K562 (cell line): ENCODE measurements around the gene NPPC. TPM values are rescaled to one million over a fixed set of nuclear protein-coding genes. Genes with fewer than 3 reads are reported as not detected.

Experiments used
- CTBP1 ChIP-seq: fragments of 450-650 bp; IDR thresholded peaks from 2 replicates; pipeline ENCODE4 v1.6.1; 2016; ENCODE audit warnings: borderline replicate concordance
- REST ChIP-seq, 2 experiments: fragments of 450-650 bp; formaldehyde crosslinking in 1 of 2; IDR thresholded peaks; 2 replicates each; pipeline versions ENCODE4 v1.4.0 to v1.6.1; 2014 to 2020; ENCODE audit warnings: mild to moderate bottlenecking in 2 of 2, borderline replicate concordance in 1 of 2, low read depth in 1 of 2
- SMC3 ChIP-seq: conservative IDR thresholded peaks from 2 replicates; pipeline ENCODE4 v1.6.1; 2011; ENCODE audit warnings: low read depth, low read length, improper control_type of control experiment; ENCODE audit not compliant: insufficient read depth
- SPI1 ChIP-seq: IDR thresholded peaks from 2 replicates; pipeline ENCODE4 v1.6.1; 2011; ENCODE audit warnings: low read depth, low read length, control low read depth, borderline replicate concordance
- TEAD1 ChIP-seq, 2 experiments: fragments of 450-650 bp in 1 of 2; sonication (generic) in 1 of 2; formaldehyde crosslinking; IDR thresholded peaks; 2 replicates each; pipeline versions ENCODE4 v1.4.0 to v1.8.0; 2020 to 2022; ENCODE audit warnings: mild to moderate bottlenecking in 2 of 2, missing genetic modification reagents in 1 of 2
- TSHZ1 ChIP-seq: fragments of 250-450 bp; sonication (Bioruptor Pico); IDR thresholded peaks from 2 replicates; pipeline ENCODE4 v1.4.0; 2020; ENCODE audit warnings: mild to moderate bottlenecking, moderate library complexity
- XRCC5 ChIP-seq: fragments of 200-400 bp; formaldehyde crosslinking; IDR thresholded peaks from 2 replicates; pipeline ENCODE4 v1.6.1; 2017; ENCODE audit warnings: low read depth, mild to moderate bottlenecking, low read length
- polyA plus RNA-seq, 8 experiments: library from polyadenylated mRNA; depleted of rRNA in 4 of 8; stranded (reverse) in 5 of 8; unstranded in 3 of 8; fragments of >200 nt; fragmentation: Nextera tagmentation in 2 of 8; fragmentation: Illumina TruSeq in 1 of 8; extraction: Ambion mirVana in 2 of 8; extraction: Trizol in 1 of 8; gene quantifications; 2 replicates each; pipeline versions ENCODE4 v1.2.1 to v1.2.3, GENCODE V29; 2011 to 2014; ENCODE audit warnings: inconsistent platforms in 1 of 8, missing spikeins in 1 of 8
- total RNA-seq, 7 experiments: library from RNA; depleted of rRNA in 6 of 7; stranded (reverse); fragments of >200 nt in 6 of 7; fragmentation: Illumina TruSeq in 2 of 7; extraction: Trizol in 2 of 7; gene quantifications; 2 replicates each; pipeline versions ENCODE4 v1.2.1 to v1.2.3, GENCODE V29; 2011 to 2021; ENCODE audit warnings: low replicate concordance in 1 of 7
- TF ChIP-seq, protein P1 (sequence below), 2 experiments: IDR thresholded peaks; 2 replicates each; pipeline ENCODE4 v1.6.1; 2012; ENCODE audit warnings: improper control_type of control experiment in 2 of 2, low read depth in 2 of 2, low read length in 2 of 2, borderline replicate concordance in 1 of 2
- TF ChIP-seq, protein P2 (sequence below): IDR thresholded peaks from 2 replicates; pipeline ENCODE4 v1.6.1; 2011; ENCODE audit warnings: borderline replicate concordance, low read depth, mild to moderate bottlenecking, moderate library complexity, low read length; ENCODE audit not compliant: insufficient read depth, poor library complexity, severe bottlenecking

NPPC gene
- total and polyA plus RNA-seq, 9 of the 15 experiments (the other 6 are each of a cell fraction or from before 2014, with no cell fraction given), result not detected

GRCh38 chr2:231900486-231900942 lies 25.7 kb downstream of the NPPC start (continued):
- TF ChIP-seq REST (IDR thresholded peaks at IDR 0.05; ENCODE audit: borderline replicate concordance) (peak; percentile 47; the same call in 1 of the 2 replicates), REST (CRISPR knock-in tag; IDR thresholded peaks at IDR 0.05; ENCODE audit: low read depth) (no peak), XRCC5 (0 out of 2 replicates have a peak, but pooled peaks have one; percentile 47), SPI1 (peak; percentile 68; the same call in 1 of the 2 replicates), CTBP1 (peak; percentile 28; the same call in 1 of the 2 replicates), SMC3 (peak; percentile 80), TSHZ1 (CRISPR knock-in tag) (no peak), TEAD1 (CRISPR knock-in tag; IDR thresholded peaks at IDR 0.05) (0 out of 4 replicates have a peak, but pooled peaks of 1 of the 2 experiments have one; percentile 41)
- TF ChIP-seq, protein P1, sequence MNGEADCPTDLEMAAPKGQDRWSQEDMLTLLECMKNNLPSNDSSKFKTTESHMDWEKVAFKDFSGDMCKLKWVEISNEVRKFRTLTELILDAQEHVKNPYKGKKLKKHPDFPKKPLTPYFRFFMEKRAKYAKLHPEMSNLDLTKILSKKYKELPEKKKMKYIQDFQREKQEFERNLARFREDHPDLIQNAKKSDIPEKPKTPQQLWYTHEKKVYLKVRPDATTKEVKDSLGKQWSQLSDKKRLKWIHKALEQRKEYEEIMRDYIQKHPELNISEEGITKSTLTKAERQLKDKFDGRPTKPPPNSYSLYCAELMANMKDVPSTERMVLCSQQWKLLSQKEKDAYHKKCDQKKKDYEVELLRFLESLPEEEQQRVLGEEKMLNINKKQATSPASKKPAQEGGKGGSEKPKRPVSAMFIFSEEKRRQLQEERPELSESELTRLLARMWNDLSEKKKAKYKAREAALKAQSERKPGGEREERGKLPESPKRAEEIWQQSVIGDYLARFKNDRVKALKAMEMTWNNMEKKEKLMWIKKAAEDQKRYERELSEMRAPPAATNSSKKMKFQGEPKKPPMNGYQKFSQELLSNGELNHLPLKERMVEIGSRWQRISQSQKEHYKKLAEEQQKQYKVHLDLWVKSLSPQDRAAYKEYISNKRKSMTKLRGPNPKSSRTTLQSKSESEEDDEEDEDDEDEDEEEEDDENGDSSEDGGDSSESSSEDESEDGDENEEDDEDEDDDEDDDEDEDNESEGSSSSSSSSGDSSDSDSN (IDR thresholded peaks at IDR 0.05; ENCODE audit: borderline replicate concordance in 1 of 2, low read depth in 2 of 2, low read length in 2 of 2), result 0 out of 4 replicates have a peak, but pooled peaks of 1 of the 2 experiments have one; percentile 71
- TF ChIP-seq, protein P2, sequence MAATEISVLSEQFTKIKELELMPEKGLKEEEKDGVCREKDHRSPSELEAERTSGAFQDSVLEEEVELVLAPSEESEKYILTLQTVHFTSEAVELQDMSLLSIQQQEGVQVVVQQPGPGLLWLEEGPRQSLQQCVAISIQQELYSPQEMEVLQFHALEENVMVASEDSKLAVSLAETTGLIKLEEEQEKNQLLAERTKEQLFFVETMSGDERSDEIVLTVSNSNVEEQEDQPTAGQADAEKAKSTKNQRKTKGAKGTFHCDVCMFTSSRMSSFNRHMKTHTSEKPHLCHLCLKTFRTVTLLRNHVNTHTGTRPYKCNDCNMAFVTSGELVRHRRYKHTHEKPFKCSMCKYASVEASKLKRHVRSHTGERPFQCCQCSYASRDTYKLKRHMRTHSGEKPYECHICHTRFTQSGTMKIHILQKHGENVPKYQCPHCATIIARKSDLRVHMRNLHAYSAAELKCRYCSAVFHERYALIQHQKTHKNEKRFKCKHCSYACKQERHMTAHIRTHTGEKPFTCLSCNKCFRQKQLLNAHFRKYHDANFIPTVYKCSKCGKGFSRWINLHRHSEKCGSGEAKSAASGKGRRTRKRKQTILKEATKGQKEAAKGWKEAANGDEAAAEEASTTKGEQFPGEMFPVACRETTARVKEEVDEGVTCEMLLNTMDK, result peak; percentile 85
